Measurements from ENCODE around the gene KLLN. TPM values are rescaled to one million over a fixed set of nuclear protein-coding genes. Genes with fewer than 3 reads are reported as not detected.
A peak's percentile ranks its signal among the peaks of the same experiment; 100 is the strongest.
"Not testable (repeated sequence)": the region's sequence is repeated elsewhere in the genome, so short reads cannot be mapped to it uniquely, and the experiment has no call there.

The KLLN gene, protein sequence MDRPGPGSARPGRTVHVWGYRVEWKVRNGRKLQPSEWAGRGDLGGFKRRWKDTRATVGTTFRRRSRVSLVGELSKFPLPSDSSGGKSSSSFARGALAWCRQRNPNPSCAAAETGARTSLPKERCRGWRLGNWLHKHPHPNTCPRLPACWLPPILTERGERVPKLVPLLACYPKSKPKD
- 1.0 TPM for polyA plus RNA-seq (2012; ENCODE audit: insufficient read depth, insufficient read length, low read depth)

- peaks cover 3% of the 10 kb centered on the region for H3K36me3 ChIP-seq
- H3K27me3 ChIP-seq = no peaks in the 10 kb centered on the region
- H3K4me3 ChIP-seq (ENCODE audit: low read depth, low read length) = peak within 1 kb of the TSS; percentile 99
- H3K9me3 ChIP-seq = no peaks in the 10 kb centered on the region
- no peak for TF ChIP-seq CTCF (IDR thresholded peaks at IDR 0.05; ENCODE audit: low read depth, low read length)
- DNase-seq = peak; percentile 93
- peaks cover 6% of the 10 kb centered on the region; the same call in 1 of the 2 replicates for H3K4me1 ChIP-seq
Measured at GRCh38 chr10:87863053-87863943, at the start of gene KLLN, which contains the start of gene PTEN. TSS of gene KLLN (minus strand) at chr10:87863533. CDS start at chr10:87862487, 1,046 bp downstream. TSS of gene PTEN (plus strand) at chr10:87863625. CDS start at chr10:87864470, 845 bp downstream.

DNA sequence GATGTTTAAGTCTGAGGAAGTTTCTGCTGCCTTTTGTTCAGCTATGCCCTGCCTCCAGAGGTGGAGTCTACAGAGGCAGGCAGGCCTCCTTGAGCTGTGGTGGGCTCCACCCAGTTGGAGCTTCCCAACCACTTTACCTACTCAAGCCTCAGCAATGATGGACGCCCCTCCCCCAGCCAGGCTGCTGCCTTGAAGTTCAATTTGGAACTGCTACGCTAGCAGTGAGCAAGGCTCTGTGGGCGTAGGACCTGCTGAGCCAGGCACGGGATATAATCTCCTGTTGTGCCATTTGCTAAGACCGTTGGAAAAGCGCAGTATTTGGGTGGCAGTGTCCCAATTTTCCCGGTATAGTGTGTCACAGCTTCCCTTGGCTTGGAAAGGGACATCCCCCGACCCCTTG is 40.1 kb upstream of the KLLN start:
- not testable (repeated sequence) for H3K4me3 ChIP-seq (ENCODE audit: low read depth, low read length); DNase-seq; H3K27me3 ChIP-seq; H3K9me3 ChIP-seq; H3K4me1 ChIP-seq
- peaks cover 21% of the 10 kb centered on the region for H3K36me3 ChIP-seq

GRCh38 chr10:87897957-87898356 is 34.6 kb upstream of the KLLN start:
- not testable (repeated sequence) for H3K4me1 ChIP-seq; DNase-seq; H3K36me3 ChIP-seq; H3K27me3 ChIP-seq; H3K4me3 ChIP-seq (ENCODE audit: low read depth, low read length); H3K9me3 ChIP-seq

- H3K9me3 ChIP-seq = no peaks in the 10 kb centered on the region
- DNase-seq = no peak
- TF ChIP-seq CTCF (IDR thresholded peaks at IDR 0.05; ENCODE audit: low read depth, low read length) = no peak
- no peaks in the 10 kb centered on the region for H3K4me1 ChIP-seq
- H3K36me3 ChIP-seq = peaks cover 3% of the 10 kb centered on the region
- no peaks in the 10 kb centered on the region for H3K27me3 ChIP-seq
- no peak overlapping the region for H3K4me3 ChIP-seq (ENCODE audit: low read depth, low read length)
Measured at GRCh38 chr10:87896216-87896615, 32.9 kb upstream of the KLLN start.

DNA sequence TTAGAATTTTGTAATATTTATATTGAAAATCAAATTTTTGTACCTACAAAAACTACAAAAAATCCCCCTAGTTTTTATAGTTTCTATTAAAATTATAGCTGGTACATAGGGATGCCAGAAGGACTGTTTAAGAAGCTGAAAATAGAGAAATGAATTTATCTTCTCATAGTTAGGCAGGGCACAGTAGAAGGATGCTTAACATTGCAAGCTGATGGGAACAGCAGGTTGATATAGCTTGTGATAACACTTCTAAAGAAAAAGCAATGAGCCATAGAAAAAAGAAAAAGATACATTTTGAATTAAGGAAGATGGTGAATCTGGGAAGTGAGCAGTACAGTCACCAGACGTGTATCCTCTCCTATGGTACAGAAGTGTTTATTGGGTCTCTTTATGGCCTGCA is 32.1 kb upstream of the KLLN start:
- no peaks in the 10 kb centered on the region for H3K27me3 ChIP-seq
- H3K4me1 ChIP-seq = no peaks in the 10 kb centered on the region
- H3K4me3 ChIP-seq (ENCODE audit: low read depth, low read length) = no peak overlapping the region
- DNase-seq = no peak
- TF ChIP-seq CTCF (IDR thresholded peaks at IDR 0.05; ENCODE audit: low read depth, low read length) = no peak
- no peaks in the 10 kb centered on the region for H3K9me3 ChIP-seq
- H3K36me3 ChIP-seq = peaks cover 3% of the 10 kb centered on the region

- Histone ChIP-seq H3K4me1 (peaks cover 8% of the 10 kb centered on the region), H3K4me3 (ENCODE audit: low read depth, low read length) (no peak overlapping the region), H3K9me3 (no peaks in the 10 kb centered on the region), H3K27me3 (no peaks in the 10 kb centered on the region), H3K36me3 (peaks cover 19% of the 10 kb centered on the region)
- no peak for TF ChIP-seq CTCF (IDR thresholded peaks at IDR 0.05; ENCODE audit: low read depth, low read length)
- DNase-seq = no peak
Measured at GRCh38 chr10:87887548-87888289, 24.4 kb upstream of the KLLN start.
